HepG2 (cell line): ENCODE data around the gene CACNA1C. TPM values are rescaled to one million over a fixed set of nuclear protein-coding genes. Genes with fewer than 3 reads are reported as not detected.

Source experiments
- CEBPG ChIP-seq: IDR thresholded peaks from 2 replicates; pipeline ENCODE4 v1.6.1; 2016
- ERF ChIP-seq: IDR thresholded peaks from 2 replicates; pipeline ENCODE4 v1.6.1; 2018; ENCODE audit warnings: missing biosample characterization, missing genetic modification reagents
- FOXP1 ChIP-seq, 2 experiments: fragments of 450-650 bp in 1 of 2; IDR thresholded peaks; 2 replicates each; pipeline ENCODE4 v1.6.1; 2017 to 2018; ENCODE audit warnings: antibody characterized with exemption in 1 of 2
- GATAD2A ChIP-seq: IDR thresholded peaks from 2 replicates; pipeline ENCODE4 v1.6.1; 2016
- HMG20A ChIP-seq: IDR thresholded peaks from 2 replicates; pipeline ENCODE4 v1.6.1; 2016; ENCODE audit warnings: borderline replicate concordance
- PITX1 ChIP-seq: sonication (generic); formaldehyde crosslinking; IDR thresholded peaks from 2 replicates; pipeline ENCODE4 v1.5.1; 2020; ENCODE audit warnings: mild to moderate bottlenecking, missing genetic modification reagents
- SIN3A ChIP-seq: IDR thresholded peaks from 2 replicates; pipeline ENCODE4 v1.6.1; 2011; ENCODE audit warnings: low read depth, mild to moderate bottlenecking, control low read depth, low read length, borderline replicate concordance
- ZSCAN22 ChIP-seq: sonication (generic); formaldehyde crosslinking; IDR thresholded peaks from 2 replicates; pipeline ENCODE4 v1.4.0; 2020; ENCODE audit warnings: mild to moderate bottlenecking, missing genetic modification reagents
- polyA plus RNA-seq, 8 experiments: library from polyadenylated mRNA; depleted of rRNA in 3 of 8; stranded (reverse) in 7 of 8; unstranded in 1 of 8; fragments of >200 nt; fragmentation: Illumina TruSeq in 4 of 8; extraction: Trizol in 4 of 8; gene quantifications; 2 replicates each; pipeline versions ENCODE4 v1.2.1 to v1.2.3, GENCODE V29; 2011 to 2016; ENCODE audit warnings: low read depth in 4 of 8, missing spikeins in 1 of 8, mixed read lengths in 1 of 8; ENCODE audit not compliant: insufficient read depth in 1 of 8
- total RNA-seq, 5 experiments: library from RNA; depleted of rRNA; stranded (reverse); fragments of >200 nt; fragmentation: Illumina TruSeq; extraction: Trizol; gene quantifications; 2 replicates each; pipeline ENCODE4 v1.2.3, GENCODE V29; 2016; ENCODE audit warnings: low read depth in 1 of 5
- TF ChIP-seq, protein P1 (sequence below), 2 experiments: fragments of 450-650 bp in 1 of 2; sonication (generic) in 1 of 2; formaldehyde crosslinking; IDR thresholded peaks; 2 replicates each; pipeline versions ENCODE4 v1.5.0 to v1.8.0; 2020 to 2022; ENCODE audit warnings: mild to moderate bottlenecking in 1 of 2, missing genetic modification reagents in 1 of 2
- TF ChIP-seq, protein P2 (sequence below): IDR thresholded peaks from 2 replicates; pipeline ENCODE4 v1.6.1; 2018; ENCODE audit warnings: missing genetic modification reagents, mild to moderate bottlenecking, missing compliant biosample characterization
- TF ChIP-seq, protein P3 (sequence below): IDR thresholded peaks from 2 replicates; pipeline ENCODE4 v1.6.1; 2016
- TF ChIP-seq, protein P4 (sequence below), 2 experiments: sonication (generic) in 1 of 2; formaldehyde crosslinking in 1 of 2; IDR thresholded peaks; 2 replicates each; pipeline versions ENCODE4 v1.5.1 to v1.6.1; 2011 to 2020; ENCODE audit warnings: borderline replicate concordance in 1 of 2, low read depth in 1 of 2, low read length in 1 of 2, mild to moderate bottlenecking in 1 of 2, missing genetic modification reagents in 1 of 2, moderate library complexity in 1 of 2
- TF ChIP-seq, protein P5 (sequence below): sonication (generic); formaldehyde crosslinking; IDR thresholded peaks from 2 replicates; pipeline ENCODE4 v1.4.0; 2020; ENCODE audit warnings: mild to moderate bottlenecking, missing genetic modification reagents, borderline replicate concordance

Gene CACNA1C
- total and polyA plus RNA-seq, 2 of the 13 experiments (the other 11 are each of a cell fraction or from before 2014, with no cell fraction given), result not detected

DNA sequence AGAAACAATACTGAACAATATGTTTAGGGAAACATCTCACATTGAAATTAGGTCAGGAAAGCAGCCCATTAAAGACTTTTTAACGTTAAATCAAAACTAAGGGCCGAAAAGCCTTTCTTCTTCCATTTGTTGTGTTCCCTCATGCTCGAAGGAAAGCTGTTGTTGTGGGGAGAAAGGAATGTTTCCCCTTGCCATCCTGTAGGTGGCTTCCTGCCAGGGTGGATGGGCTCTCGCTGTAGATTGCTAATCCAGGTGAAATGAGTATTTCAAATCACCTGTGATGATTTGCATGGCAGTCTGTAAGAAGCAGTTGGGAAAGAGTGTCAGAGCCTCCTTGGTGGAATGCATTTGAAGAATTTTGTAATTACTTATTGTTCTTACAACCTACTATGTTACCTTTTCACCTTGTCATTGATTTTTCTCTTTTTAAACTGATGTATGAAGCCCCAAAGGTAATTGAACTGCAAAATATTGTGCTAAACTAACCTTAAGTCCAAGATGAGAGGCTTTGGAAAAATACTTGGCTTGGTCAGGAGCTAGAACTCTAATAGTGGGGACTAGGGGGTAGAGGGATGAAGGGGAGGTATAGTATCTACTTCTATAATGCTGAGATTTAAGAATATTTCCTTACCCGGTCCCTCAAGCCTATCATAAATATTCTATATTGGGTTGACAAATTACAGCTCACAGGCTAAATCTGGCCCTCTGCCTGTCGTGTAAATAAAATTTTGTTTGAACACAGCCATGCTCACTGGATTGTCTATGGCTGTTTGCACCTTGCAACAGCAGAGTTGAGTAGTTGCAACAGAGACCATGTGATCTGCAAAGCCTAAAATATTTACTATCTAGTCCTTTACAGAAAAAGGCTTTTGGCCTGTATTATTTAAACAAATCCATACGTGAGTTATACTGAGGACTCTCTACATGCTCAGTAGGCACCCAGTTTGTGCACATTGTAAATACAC is 40.9 kb upstream of the CACNA1C start (continued):
- TF ChIP-seq, protein P1, sequence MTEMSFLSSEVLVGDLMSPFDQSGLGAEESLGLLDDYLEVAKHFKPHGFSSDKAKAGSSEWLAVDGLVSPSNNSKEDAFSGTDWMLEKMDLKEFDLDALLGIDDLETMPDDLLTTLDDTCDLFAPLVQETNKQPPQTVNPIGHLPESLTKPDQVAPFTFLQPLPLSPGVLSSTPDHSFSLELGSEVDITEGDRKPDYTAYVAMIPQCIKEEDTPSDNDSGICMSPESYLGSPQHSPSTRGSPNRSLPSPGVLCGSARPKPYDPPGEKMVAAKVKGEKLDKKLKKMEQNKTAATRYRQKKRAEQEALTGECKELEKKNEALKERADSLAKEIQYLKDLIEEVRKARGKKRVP (CRISPR knock-in tag; IDR thresholded peaks at IDR 0.05), result peak in 1 of 2 experiments; percentile 74; a peak in 2 of 4 replicates
- TF ChIP-seq, protein P2, sequence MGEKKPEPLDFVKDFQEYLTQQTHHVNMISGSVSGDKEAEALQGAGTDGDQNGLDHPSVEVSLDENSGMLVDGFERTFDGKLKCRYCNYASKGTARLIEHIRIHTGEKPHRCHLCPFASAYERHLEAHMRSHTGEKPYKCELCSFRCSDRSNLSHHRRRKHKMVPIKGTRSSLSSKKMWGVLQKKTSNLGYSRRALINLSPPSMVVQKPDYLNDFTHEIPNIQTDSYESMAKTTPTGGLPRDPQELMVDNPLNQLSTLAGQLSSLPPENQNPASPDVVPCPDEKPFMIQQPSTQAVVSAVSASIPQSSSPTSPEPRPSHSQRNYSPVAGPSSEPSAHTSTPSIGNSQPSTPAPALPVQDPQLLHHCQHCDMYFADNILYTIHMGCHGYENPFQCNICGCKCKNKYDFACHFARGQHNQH, result peak; percentile 61; the same call in 1 of the 2 replicates
- TF ChIP-seq, protein P3, sequence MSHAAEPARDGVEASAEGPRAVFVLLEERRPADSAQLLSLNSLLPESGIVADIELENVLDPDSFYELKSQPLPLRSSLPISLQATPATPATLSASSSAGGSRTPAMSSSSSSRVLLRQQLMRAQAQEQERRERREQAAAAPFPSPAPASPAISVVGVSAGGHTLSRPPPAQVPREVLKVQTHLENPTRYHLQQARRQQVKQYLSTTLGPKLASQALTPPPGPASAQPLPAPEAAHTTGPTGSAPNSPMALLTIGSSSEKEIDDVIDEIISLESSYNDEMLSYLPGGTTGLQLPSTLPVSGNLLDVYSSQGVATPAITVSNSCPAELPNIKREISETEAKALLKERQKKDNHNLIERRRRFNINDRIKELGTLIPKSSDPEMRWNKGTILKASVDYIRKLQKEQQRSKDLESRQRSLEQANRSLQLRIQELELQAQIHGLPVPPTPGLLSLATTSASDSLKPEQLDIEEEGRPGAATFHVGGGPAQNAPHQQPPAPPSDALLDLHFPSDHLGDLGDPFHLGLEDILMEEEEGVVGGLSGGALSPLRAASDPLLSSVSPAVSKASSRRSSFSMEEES (CRISPR knock-in tag), result peak; percentile 93
- TF ChIP-seq CEBPG (CRISPR knock-in tag) (peak; percentile 79), HMG20A (CRISPR knock-in tag) (peak; percentile 71; the same call in 1 of the 2 replicates), PITX1 (0 out of 2 replicates have a peak, but pooled peaks have one; percentile 39), ERF (CRISPR knock-in tag) (0 out of 2 replicates have a peak, but pooled peaks have one; percentile 16), ZSCAN22 (no peak), GATAD2A (CRISPR knock-in tag) (peak; percentile 66), SIN3A (no peak), FOXP1 (IDR thresholded peaks at IDR 0.05) (no peak), FOXP1 (CRISPR knock-in tag; IDR thresholded peaks at IDR 0.05) (peak; percentile 67)
- TF ChIP-seq, protein P4, sequence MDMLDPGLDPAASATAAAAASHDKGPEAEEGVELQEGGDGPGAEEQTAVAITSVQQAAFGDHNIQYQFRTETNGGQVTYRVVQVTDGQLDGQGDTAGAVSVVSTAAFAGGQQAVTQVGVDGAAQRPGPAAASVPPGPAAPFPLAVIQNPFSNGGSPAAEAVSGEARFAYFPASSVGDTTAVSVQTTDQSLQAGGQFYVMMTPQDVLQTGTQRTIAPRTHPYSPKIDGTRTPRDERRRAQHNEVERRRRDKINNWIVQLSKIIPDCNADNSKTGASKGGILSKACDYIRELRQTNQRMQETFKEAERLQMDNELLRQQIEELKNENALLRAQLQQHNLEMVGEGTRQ (IDR thresholded peaks at IDR 0.05; ENCODE audit: low read depth, low read length), result no peak
- TF ChIP-seq, protein P4 (CRISPR knock-in tag; IDR thresholded peaks at IDR 0.05; ENCODE audit: borderline replicate concordance), result peak; percentile 71; the same call in 1 of the 2 replicates
- TF ChIP-seq, protein P5, sequence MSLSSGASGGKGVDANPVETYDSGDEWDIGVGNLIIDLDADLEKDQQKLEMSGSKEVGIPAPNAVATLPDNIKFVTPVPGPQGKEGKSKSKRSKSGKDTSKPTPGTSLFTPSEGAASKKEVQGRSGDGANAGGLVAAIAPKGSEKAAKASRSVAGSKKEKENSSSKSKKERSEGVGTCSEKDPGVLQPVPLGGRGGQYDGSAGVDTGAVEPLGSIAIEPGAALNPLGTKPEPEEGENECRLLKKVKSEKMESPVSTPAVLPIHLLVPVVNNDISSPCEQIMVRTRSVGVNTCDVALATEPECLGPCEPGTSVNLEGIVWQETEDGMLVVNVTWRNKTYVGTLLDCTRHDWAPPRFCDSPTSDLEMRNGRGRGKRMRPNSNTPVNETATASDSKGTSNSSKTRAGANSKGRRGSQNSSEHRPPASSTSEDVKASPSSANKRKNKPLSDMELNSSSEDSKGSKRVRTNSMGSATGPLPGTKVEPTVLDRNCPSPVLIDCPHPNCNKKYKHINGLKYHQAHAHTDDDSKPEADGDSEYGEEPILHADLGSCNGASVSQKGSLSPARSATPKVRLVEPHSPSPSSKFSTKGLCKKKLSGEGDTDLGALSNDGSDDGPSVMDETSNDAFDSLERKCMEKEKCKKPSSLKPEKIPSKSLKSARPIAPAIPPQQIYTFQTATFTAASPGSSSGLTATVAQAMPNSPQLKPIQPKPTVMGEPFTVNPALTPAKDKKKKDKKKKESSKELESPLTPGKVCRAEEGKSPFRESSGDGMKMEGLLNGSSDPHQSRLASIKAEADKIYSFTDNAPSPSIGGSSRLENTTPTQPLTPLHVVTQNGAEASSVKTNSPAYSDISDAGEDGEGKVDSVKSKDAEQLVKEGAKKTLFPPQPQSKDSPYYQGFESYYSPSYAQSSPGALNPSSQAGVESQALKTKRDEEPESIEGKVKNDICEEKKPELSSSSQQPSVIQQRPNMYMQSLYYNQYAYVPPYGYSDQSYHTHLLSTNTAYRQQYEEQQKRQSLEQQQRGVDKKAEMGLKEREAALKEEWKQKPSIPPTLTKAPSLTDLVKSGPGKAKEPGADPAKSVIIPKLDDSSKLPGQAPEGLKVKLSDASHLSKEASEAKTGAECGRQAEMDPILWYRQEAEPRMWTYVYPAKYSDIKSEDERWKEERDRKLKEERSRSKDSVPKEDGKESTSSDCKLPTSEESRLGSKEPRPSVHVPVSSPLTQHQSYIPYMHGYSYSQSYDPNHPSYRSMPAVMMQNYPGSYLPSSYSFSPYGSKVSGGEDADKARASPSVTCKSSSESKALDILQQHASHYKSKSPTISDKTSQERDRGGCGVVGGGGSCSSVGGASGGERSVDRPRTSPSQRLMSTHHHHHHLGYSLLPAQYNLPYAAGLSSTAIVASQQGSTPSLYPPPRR (CRISPR knock-in tag), result peak; percentile 52; the same call in 1 of the 2 replicates
